Activated gamma-delta T cell treated with Interleukin-2 at 50 U/mL for 16 hours (primary cell): ENCODE measurements around the gene TMEM120B.
"Not testable (repeated sequence)": the region's sequence is repeated elsewhere in the genome, so short reads cannot be mapped to it uniquely, and the experiment has no call there.

ENCODE experiments used
- DNase-seq: peaks from one replicate; pipeline ENCODE4 v3.0.0-alpha.2; 2020

TMEM120B gene

GRCh38 chr12:121709478-121709961 is 3.0 kb upstream of the TMEM120B start:
- no peak for DNase-seq

DNA sequence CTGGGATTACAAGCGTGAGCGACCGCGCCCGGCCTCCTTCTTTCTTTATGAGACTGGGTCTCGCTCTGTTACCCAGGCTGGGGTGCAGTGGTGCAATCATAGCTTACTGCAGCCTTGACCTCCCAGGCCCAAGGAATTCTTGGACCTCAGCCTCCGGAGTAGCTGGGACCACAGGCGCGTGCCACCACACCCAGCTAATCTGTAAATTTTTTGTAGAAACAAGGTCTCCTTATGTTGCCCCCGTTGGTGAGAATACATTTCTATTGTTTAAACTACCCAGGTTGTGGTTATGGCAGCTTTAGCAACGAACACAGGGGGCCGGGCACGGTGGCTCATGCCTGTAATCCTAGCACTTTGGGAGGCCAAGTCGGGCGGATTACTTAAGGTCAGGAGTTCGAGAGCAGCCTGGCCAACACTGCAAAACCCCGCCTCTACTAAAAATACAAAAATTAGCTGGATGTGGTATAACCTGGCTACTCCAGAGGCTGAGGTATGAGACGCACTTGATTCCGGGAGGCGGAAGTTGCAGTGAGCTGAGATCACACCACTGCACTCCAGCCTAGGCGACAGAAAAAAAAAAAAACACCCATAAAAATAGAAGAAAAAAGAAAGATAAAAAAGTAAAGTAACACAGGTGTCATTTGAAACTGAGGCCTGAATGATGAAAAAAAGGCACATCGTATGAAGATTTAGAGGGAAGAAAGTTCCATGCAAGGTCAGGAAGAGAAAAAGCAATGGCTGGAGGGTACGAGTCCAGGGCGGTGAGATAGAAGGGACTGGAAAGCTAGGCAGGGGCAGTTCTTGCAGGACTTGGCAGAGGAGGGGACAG is 977 bp upstream of the TMEM120B start:
- DNase-seq: no peak

GRCh38 chr12:121712190-121712460 is 427 bp upstream of the TMEM120B start:
- DNase-seq: no peak

- DNase-seq: no peak
Measured at GRCh38 chr12:121713257-121713777, 765 bp downstream of the TMEM120B start.

DNA sequence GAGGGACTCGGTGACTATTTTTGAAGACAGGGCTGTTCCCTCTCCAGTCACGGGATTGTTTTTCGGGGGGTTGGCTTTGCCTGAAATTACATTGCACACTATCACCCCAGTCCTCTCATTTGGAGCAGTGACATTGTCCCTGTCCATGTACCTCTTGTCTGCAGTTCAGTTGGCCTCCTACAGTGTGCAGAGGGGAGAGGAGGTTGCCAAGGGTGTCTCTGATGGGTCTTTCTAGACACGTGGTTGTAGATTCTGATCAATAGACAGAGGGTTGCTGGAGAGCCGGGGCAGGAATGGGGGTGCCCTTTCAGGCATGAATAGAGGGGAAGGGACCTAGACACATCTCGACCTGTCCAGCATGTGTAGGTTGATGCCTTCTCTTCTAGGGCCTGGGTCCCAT is 1.2 kb downstream of the TMEM120B start:
- DNase-seq: no peak

DNA sequence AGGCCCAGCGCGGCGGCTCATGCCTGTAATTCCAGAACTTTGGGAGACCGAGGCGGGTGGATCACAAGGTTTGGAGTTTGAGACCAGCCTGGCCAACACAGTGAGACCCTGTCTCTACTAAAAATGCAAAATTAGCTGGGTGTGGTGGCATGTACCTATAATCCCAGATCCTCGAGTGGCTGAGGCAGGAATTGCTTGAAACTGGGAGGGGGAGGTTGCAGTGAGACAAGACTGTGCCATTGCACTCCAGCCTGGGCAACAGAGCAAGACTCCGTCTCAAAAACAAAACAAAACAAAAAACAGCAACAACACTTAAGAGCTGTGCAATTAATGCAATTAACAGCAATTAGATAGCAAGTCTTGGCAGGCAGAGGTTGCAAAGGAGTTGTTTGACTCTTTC is 2.5 kb downstream of the TMEM120B start:
- not testable (repeated sequence) for DNase-seq

DNA sequence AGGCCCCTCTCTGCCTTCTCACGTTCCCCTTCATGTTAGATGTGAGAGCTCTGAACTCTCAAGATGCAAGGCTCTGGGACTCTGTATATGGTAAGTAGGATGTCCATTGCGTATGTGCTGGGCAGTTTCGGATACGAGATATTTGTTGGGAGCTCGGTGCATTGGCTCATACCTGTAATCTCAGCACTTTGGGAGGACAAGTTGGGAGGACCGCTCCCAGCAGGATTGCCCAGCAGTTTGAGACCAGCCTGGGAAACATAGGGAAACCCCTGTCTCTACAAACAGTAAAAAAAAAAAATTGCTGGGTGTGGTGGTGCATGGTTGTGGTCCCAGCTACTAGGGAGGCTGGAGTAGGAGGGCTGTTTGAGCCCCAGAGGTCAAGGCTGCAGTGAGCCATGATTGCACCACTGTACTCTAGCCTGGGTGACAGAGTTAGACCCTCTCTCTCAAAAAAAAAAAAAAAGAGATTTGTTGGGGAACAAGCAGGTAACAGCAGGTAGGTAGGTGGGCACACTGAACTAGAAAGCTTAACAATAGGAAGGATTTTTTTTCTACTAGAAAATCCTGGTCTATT is 3.4 kb downstream of the TMEM120B start:
- DNase-seq: no peak

- DNase-seq: no peak
Measured at GRCh38 chr12:121717041-121717699, 4.6 kb downstream of the TMEM120B start.

DNA sequence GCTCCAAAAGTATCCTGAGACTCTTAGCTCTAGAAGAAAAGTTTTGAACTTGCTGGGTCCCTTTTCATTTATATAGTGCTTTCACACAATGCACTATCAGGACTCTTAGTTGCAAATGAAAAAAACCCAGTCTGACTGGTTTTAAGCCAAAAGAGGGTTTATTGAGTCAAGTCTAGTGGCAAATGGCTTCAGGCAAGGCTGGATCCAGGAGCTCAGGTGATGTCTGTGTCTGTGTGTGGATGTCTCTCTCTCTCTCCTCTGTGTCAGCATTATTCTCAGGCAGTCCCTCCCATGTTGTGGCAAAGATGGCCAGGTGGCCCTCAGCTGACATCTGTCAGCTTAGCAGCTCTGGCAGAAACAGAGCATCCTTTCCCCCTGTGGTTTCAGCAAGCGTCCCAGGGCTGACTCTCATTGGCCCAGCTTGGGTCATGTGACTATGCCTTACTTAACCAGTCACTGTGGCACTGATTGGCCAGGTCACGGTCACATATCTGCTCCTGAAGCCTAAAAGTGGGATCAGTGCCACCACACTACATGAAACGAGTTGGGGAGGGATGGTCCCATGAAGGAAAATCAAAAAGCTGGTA is 6.2 kb downstream of the TMEM120B start:
- no peak for DNase-seq

DNA sequence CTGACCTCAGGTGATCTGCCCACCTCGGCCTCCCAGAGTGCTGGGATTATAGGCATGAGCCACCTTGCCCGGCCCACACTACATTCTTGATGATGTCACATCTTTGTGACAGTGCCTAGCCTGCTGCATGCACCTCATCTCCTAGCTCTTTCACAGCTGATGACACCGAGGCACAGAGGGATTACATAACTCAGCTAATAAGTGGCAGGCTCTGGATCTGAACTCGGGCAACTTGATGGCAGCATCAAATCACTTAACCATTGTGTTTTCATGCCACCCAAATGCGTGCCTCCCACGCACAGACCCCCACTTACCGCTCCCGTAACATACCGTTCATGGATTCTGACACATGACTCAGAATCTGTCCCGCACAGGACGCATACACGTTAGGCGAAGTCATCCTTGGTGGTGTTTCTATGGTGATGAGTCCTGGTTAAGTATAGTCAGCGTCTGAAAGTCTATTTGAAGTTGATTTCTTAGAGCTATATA is 7.4 kb downstream of the TMEM120B start:
- no peak for DNase-seq

- DNase-seq: no peak
Measured at GRCh38 chr12:121720762-121721161, 8.2 kb downstream of the TMEM120B start.

DNA sequence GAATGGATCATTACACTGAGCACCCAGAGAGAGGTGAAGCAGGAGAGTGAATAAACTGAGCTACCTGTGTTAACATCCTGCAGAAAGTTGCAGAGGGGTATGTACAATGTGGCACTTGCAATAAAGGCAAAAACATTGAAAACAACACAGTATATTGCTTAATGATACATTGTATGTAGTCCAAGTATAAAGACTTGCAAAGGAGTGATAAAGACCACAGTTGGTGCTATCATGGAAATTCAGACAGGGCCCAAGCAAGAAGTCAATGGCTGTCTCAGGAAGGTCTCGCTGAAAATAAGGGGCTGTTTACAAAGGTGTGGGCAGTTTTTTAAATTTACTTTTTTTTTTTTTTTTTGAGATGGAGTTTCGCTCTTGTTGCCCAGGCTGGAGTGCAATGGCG is 10.0 kb downstream of the TMEM120B start:
- DNase-seq: no peak

GRCh38 chr12:121723200-121723599 is 10.6 kb downstream of the TMEM120B start:
- no peak for DNase-seq

GRCh38 chr12:121724925-121725324 is 12.4 kb downstream of the TMEM120B start:
- no peak for DNase-seq

- no peak for DNase-seq
Measured at GRCh38 chr12:121725423-121725822, 12.9 kb downstream of the TMEM120B start.

DNA sequence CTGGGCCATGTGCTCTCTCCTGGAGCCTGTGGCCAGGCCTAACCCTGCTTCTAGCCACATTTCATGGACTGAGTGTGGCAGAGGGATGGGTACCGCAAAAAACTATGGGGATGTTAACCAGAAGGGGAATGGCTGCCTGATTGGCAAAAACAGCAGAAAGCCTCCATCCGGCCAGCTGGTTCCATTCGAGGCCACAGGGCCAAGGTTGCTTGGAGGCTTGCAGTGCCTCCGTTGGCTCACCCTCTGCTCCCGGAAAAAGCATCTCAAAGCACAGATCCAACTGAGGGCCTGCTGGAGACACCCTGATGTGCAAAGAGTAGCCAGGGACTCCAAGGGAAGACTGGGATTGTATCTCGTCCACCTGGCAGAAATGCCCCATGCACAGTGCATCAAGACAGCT is 16.5 kb downstream of the TMEM120B start:
- DNase-seq: no peak

DNA sequence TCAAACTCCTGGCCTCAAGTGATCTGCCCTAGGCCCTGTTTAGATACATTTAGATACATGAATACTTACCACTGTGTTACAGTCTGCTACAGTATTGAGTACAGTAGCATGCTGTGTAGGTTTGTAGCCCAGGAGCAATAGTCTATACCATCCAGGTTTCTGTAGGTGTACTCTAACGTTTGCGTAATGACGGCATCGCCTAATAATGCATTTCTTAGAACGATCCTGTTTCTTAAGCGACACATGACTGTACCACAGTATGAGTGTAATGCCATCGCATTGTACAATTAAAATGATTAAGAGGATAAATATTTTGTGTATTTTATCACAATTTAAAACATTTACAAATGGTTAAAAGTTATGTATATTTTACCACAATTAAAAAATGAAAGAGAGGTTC is 18.9 kb downstream of the TMEM120B start:
- DNase-seq: no peak

- no peak for DNase-seq
Measured at GRCh38 chr12:121733849-121734248, 21.3 kb downstream of the TMEM120B start.

- DNase-seq: no peak
Measured at GRCh38 chr12:121738340-121738858, 25.8 kb downstream of the TMEM120B start.

DNA sequence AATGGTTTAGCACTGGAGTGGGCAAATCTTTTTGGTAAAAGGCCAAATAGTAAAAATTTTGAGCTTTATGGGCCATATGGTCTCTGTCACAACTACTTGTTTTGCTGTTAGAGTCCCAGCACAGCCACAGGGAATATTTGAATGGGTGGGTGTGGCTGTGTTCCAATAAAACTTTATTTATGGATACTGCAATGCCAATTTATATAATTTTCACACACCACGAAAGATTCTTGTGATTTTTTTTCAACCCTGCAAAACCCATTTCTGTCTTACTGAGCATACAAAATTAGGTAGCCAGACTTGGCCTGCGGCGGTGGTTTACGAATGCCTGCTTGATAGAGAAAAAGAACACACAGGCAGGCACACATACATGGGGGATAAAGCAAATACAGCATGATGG is 28.3 kb downstream of the TMEM120B start:
- DNase-seq: no peak

DNA sequence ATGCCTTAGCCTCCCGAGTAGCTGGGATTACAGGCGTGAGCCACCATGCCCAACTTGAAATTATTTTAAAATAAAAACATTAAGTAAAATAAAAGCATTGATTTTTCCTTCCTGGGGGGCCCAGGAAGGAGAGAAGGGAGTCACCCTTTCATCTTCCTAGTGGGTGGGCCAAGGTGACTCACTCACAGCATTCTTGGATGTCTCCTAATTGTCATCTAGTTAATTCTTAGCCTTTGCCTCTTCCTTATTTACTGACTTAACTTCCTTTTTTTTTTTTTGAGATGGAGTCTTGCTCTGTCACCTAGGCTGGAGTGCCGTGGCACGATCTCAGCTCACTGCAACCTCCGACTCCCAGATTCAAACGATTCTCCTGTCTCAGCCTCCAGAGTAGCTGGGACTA is 29.2 kb downstream of the TMEM120B start:
- DNase-seq: no peak

GRCh38 chr12:121745545-121745944 is 33.0 kb downstream of the TMEM120B start:
- DNase-seq: not testable (repeated sequence)

DNA sequence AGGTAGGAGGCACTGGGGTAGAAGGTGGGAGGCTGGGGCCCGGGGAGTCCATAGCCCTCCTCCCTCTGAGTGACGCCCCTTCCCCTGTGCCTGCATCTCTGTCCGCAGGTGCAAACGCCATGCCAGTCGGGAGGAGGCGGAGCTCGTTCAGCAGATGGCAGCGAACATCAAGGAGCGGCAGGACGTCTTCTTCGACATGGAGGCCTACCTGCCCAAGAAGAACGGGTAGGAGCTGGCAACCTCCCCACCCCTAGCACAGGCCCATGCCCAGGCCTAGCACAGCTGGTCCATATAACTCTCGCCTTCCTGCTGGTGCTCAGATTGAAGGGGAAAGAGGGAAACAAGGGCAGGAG is 35.6 kb downstream of the TMEM120B start:
- no peak for DNase-seq
